HEK293T (cell line): ENCODE results near the gene PRR27.

Experiments used
- CTCF ChIA-PET: fragments of 350-600 bp; formaldehyde crosslinking; extraction: SDS; loops from one replicate; lab custom pipeline; 2021; ENCODE audit warnings: antibody characterized with exemption, inconsistent platforms; lab: Yijun Ruan, JAX
- POLR2A ChIA-PET: fragments of 350-600 bp; formaldehyde crosslinking; extraction: SDS; loops from one replicate; lab custom pipeline; 2020; ENCODE audit warnings: antibody characterized with exemption, inconsistent platforms; lab: Yijun Ruan, JAX
- DNase-seq: peaks from one replicate; pipeline ENCODE4 v3.0.0; 2012; ENCODE audit warnings: mixed read lengths; ENCODE audit errors: extremely low spot score
- ARNT ChIP-seq: fragments of 450-650 bp; IDR thresholded peaks from 2 replicates; pipeline ENCODE4 v1.6.1; 2017; ENCODE audit warnings: mild to moderate bottlenecking
- BHLHE40 ChIP-seq: fragments of 450-650 bp; IDR thresholded peaks from 2 replicates; pipeline ENCODE4 v1.6.1; 2016; ENCODE audit warnings: mild to moderate bottlenecking, moderate library complexity, borderline replicate concordance
- CTBP1 ChIP-seq: fragments of 450-650 bp; IDR thresholded peaks from 2 replicates; pipeline ENCODE4 v1.6.1; 2016; ENCODE audit warnings: borderline replicate concordance
- ELF4 ChIP-seq: fragments of 450-650 bp; IDR thresholded peaks from 2 replicates; pipeline ENCODE4 v1.6.1; 2017; ENCODE audit warnings: antibody characterized with exemption
- FOXA1 ChIP-seq: fragments of 450-650 bp; IDR thresholded peaks from 2 replicates; pipeline ENCODE4 v1.6.1; 2016; ENCODE audit warnings: mild to moderate bottlenecking
- FOXK2 ChIP-seq: fragments of 450-650 bp; IDR thresholded peaks from 2 replicates; pipeline ENCODE4 v1.6.1; 2016; ENCODE audit warnings: mild to moderate bottlenecking
- FOXM1 ChIP-seq: fragments of 450-650 bp; IDR thresholded peaks from 2 replicates; pipeline ENCODE4 v1.6.1; 2017; ENCODE audit warnings: mild to moderate bottlenecking, borderline replicate concordance
- HDGF ChIP-seq: fragments of 450-650 bp; IDR thresholded peaks from 2 replicates; pipeline ENCODE4 v1.6.1; 2017; ENCODE audit warnings: antibody characterized with exemption, borderline replicate concordance
- L3MBTL2 ChIP-seq: fragments of 450-650 bp; conservative IDR thresholded peaks from 2 replicates; pipeline ENCODE4 v1.6.1; 2016; ENCODE audit warnings: mild to moderate bottlenecking
- LEF1 ChIP-seq: fragments of 450-650 bp; IDR thresholded peaks from 2 replicates; pipeline ENCODE4 v1.6.1; 2017; ENCODE audit warnings: mild to moderate bottlenecking, borderline replicate concordance
- NFRKB ChIP-seq: fragments of 450-650 bp; IDR thresholded peaks from 2 replicates; pipeline ENCODE4 v1.6.1; 2016; ENCODE audit warnings: mild to moderate bottlenecking, moderate library complexity
- PKNOX1 ChIP-seq: fragments of 450-650 bp; IDR thresholded peaks from 2 replicates; pipeline ENCODE4 v1.6.1; 2016
- SP1 ChIP-seq: fragments of 450-650 bp; IDR thresholded peaks from 2 replicates; pipeline ENCODE4 v1.6.1; 2017
- SUZ12 ChIP-seq: fragments of 450-650 bp; IDR thresholded peaks from 2 replicates; pipeline ENCODE4 v1.6.1; 2016; ENCODE audit warnings: mild to moderate bottlenecking
- TARDBP ChIP-seq: fragments of 450-650 bp; IDR thresholded peaks from 2 replicates; pipeline ENCODE4 v1.6.1; 2016
- ZNF384 ChIP-seq: fragments of 450-650 bp; IDR thresholded peaks from 2 replicates; pipeline ENCODE4 v1.6.1; 2016

PRR27 gene

DNA sequence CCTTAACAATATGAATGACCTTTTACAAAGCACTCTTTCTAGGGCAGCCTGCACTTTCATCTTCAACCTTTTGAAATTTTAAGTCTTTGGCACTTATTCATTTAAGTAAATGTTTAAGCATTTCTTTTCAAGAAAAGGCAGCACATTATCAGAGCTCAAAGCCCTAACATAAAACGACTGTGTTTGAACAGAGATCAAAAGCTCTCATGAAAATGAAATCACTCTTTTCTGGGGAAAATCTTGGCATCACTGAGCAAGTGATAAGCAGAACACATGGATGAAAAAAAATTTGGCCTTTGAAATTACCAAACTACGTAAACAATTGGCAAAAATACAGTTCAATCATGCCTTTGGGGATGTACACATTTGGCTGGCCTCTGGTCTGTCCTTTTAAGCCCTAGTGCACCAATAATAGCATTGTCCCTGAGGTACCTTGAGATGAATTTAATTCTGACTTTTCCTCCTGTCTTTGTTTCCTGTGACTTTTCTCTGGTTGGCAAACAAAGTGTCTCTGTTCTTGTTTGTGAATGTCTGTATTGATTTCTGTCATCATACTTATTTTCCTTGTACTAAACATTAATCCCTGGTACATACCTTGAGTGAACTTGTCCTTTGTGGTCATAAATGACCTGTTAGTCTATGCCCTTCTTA, 28.6 kb downstream of the PRR27 start:
- DNase-seq, result no peak
- ChIA-PET POLR2A (no interaction called here), CTCF (no interaction called here)
- TF ChIP-seq SP1 (no peak), L3MBTL2 (no peak), FOXA1 (no peak), BHLHE40 (no peak), NFRKB (no peak)

DNA sequence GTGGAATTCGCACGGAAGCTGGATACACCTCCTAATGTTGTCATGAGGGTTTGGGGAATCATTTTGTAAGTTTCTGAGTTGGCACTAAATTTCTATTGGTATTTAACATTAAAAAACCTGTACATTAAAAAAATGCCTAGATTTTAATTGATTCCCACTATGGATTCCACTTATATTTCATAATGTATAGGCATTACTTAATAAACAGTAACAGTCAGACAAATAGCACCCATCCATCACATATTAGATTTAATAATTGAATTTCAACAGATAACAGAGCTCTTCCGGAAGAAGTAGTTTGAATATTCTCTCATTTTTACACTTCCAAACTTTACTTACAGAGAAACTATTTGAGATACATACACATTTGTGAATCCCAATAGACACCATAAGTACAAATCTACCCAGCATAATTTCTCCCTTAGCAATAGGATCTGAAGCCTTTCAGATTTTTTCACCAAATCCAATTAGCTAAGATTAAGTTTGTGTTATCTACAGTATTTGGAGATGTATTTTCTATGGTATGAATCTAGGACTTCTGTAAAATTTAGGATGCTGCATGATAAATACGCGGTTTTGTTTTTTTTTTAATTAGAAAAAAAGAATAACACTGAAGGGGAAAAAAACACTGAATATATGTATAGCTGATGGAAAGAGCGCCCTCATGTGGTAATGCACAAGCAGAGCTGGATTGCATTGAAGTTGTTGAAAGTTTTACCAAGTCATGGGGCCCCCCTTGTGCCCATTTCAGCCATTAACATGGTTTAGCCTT, 29.3 kb downstream of the PRR27 start:
- ChIA-PET POLR2A (no interaction called here), CTCF (interaction anchor here (0.6 to 0.7 kb wide), 4 partner anchors 34 to 251 kb away, joined by 3 to 9 read pairs (median 4); no protein-coding TSS in a partner anchor)
- peak; percentile 52 for DNase-seq
- no peak for TF ChIP-seq L3MBTL2
- peak; percentile 67 for TF ChIP-seq ZNF384

GRCh38 chr4:70183940-70184246, 29.9 kb downstream of the PRR27 start:
- no peak for TF ChIP-seq CTBP1
- TF ChIP-seq LEF1, result no peak
- TF ChIP-seq SUZ12, result no peak
- no peak for TF ChIP-seq HDGF
- no peak for TF ChIP-seq NFRKB
- TF ChIP-seq FOXK2, result no peak
- TF ChIP-seq ARNT, result no peak
- no peak for TF ChIP-seq ELF4
- no peak for TF ChIP-seq ZNF384
- TF ChIP-seq SP1, result no peak
- TF ChIP-seq FOXM1, result no peak
- no peak for TF ChIP-seq PKNOX1
- TF ChIP-seq TARDBP, result no peak
- no peak for TF ChIP-seq FOXA1
- TF ChIP-seq BHLHE40, result no peak
- no peak for TF ChIP-seq L3MBTL2
- no peak for DNase-seq
- POLR2A ChIA-PET, result no interaction called here
- CTCF ChIA-PET, result no interaction called here

GRCh38 chr4:70187216-70187615, 33.2 kb downstream of the PRR27 start:
- no peak for DNase-seq
- TF ChIP-seq FOXK2 (no peak), LEF1 (no peak), CTBP1 (no peak), NFRKB (no peak), HDGF (no peak), TARDBP (no peak)
- CTCF ChIA-PET, result no interaction called here
- POLR2A ChIA-PET, result no interaction called here

GRCh38 chr4:70190579-70190978, 36.5 kb downstream of the PRR27 start:
- CTCF ChIA-PET, result no interaction called here
- DNase-seq, result no peak
- TF ChIP-seq PKNOX1, result no peak
- TF ChIP-seq ELF4, result no peak
- no peak for TF ChIP-seq CTBP1
- TF ChIP-seq SUZ12, result no peak
- TF ChIP-seq L3MBTL2, result no peak
- no peak for TF ChIP-seq SP1
- TF ChIP-seq TARDBP, result no peak
- TF ChIP-seq ARNT, result no peak
- TF ChIP-seq FOXA1, result no peak
- no peak for TF ChIP-seq FOXK2
- no peak for TF ChIP-seq HDGF
- POLR2A ChIA-PET, result no interaction called here

DNA sequence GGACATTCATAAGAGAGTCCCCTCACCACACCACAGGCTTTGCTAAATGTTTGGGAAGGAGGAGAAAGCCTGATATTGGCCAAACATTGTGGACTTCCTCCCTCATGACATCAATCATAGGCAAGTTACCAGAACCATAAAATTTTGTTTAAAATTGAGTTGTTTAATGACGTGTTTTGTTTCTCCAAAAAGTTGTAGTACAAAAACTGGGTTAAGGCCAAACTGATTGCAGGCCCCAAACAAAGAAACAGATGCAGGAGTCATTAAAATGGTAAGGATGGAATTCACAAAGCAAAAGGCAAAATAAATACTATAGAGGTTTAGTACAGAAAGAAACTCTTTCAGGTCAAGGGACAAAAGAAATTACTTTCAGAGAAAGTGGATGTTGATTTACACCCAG, 37.6 kb downstream of the PRR27 start:
- ChIA-PET CTCF (no interaction called here), POLR2A (no interaction called here)
- TF ChIP-seq BHLHE40, result no peak
- no peak for TF ChIP-seq SP1
- no peak for TF ChIP-seq CTBP1
- no peak for TF ChIP-seq ELF4
- TF ChIP-seq PKNOX1, result no peak
- TF ChIP-seq L3MBTL2, result no peak
- no peak for TF ChIP-seq ARNT
- no peak for TF ChIP-seq FOXA1
- TF ChIP-seq FOXK2, result no peak
- DNase-seq, result no peak
